ENCODE results near the gene PTPN4. TPM values are rescaled to one million over a fixed set of nuclear protein-coding genes. Genes with fewer than 3 reads are reported as not detected.

Gene PTPN4
- total RNA-seq, 1 donor = 85.0 TPM

DNA sequence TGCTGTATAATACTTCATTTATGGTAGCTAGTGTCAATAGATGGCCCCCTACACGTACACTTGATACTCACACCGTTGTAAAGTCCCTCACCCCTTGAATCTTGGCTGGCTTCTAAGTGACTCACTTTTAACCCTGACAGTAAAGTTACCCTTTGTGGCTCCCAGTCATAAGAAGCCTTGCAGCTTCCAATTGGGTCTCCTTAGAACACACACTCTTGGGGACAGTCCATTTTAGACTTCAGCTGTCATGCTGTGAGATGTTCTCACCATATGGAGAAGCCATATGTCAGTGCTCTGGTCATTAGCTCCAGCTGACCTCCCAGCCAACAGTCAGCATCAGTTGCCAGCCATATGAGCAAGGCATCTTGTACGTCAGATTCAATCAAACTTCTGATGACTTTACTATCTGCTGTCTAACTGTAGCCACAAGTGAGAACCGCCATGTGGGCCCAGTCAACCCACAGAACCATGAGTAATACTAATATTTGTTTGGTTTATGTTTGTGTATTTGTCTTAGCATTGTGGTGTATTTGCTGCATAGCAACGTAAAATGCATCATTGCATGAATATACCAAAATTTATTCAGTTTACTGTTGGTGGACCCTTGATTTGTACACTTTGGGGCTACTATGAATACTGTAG, 68.3 kb downstream of the PTPN4 start:
- Histone ChIP-seq H3K27me3 (ENCODE audit: insufficient read depth, low read length) (no peaks in the 10 kb centered on the region), H3K4me1 (ENCODE audit: insufficient read depth, low read length) (no peaks in the 10 kb centered on the region), H3K9me3 (ENCODE audit: low read depth, low read length) (no peaks in the 10 kb centered on the region), H3K4me3 (ENCODE audit: low read length) (no peak overlapping the region)

- Histone ChIP-seq H3K9me3 (ENCODE audit: low read depth, low read length) (no peaks in the 10 kb centered on the region), H3K27me3 (ENCODE audit: insufficient read depth, low read length) (no peaks in the 10 kb centered on the region), H3K4me3 (ENCODE audit: low read length) (no peak overlapping the region), H3K4me1 (ENCODE audit: insufficient read depth, low read length) (no peaks in the 10 kb centered on the region)
Observed at GRCh38 chr2:119836455-119837142, 76.9 kb downstream of the PTPN4 start.

DNA sequence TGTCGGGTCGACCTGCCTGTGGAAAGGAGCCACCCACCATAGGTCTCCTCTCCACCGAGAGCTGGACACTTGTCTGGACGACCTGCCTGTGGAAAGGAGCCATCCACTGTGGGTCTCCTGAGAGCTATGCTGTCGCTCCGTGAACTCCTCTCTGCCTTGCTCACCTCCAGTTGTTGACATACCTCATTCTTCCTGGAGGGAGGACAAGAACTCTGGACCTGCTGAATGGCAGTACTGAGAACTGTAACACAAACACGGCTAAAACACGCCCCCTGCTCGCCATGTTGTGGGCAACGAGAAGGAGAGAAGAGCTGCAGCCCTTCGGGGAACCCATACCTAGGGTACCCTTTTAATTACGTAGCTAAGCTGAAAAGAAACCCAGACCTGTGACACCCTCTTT, 77.6 kb downstream of the PTPN4 start:
- H3K27me3 ChIP-seq (ENCODE audit: insufficient read depth, low read length) = no peaks in the 10 kb centered on the region
- no peak overlapping the region for H3K4me3 ChIP-seq (ENCODE audit: low read length)
- H3K4me1 ChIP-seq (ENCODE audit: insufficient read depth, low read length) = no peaks in the 10 kb centered on the region
- H3K9me3 ChIP-seq (ENCODE audit: low read depth, low read length) = no peaks in the 10 kb centered on the region

GRCh38 chr2:119837759-119838158, 78.0 kb downstream of the PTPN4 start:
- H3K4me1 ChIP-seq (ENCODE audit: insufficient read depth, low read length) = no peaks in the 10 kb centered on the region

GRCh38 chr2:119838179-119838578, 78.5 kb downstream of the PTPN4 start:
- Histone ChIP-seq H3K4me1 (ENCODE audit: insufficient read depth, low read length) (no peaks in the 10 kb centered on the region), H3K27me3 (ENCODE audit: insufficient read depth, low read length) (no peaks in the 10 kb centered on the region), H3K4me3 (ENCODE audit: low read length) (no peak overlapping the region), H3K9me3 (ENCODE audit: low read depth, low read length) (no peaks in the 10 kb centered on the region)

More at GRCh38 chr2:119837759-119838158, 78.0 kb downstream of the PTPN4 start:
- no peak overlapping the region for H3K4me3 ChIP-seq (ENCODE audit: low read length)
- H3K27me3 ChIP-seq (ENCODE audit: insufficient read depth, low read length) = no peaks in the 10 kb centered on the region
- no peaks in the 10 kb centered on the region for H3K9me3 ChIP-seq (ENCODE audit: low read depth, low read length)

- peaks cover 5% of the 10 kb centered on the region for H3K9me3 ChIP-seq (ENCODE audit: low read depth, low read length)
Observed at GRCh38 chr2:119841550-119841949, 81.8 kb downstream of the PTPN4 start.

GRCh38 chr2:119846021-119846420, 86.3 kb downstream of the PTPN4 start:
- Histone ChIP-seq H3K4me3 (ENCODE audit: low read length) (no peak overlapping the region), H3K4me1 (ENCODE audit: insufficient read depth, low read length) (no peaks in the 10 kb centered on the region), H3K27me3 (ENCODE audit: insufficient read depth, low read length) (no peaks in the 10 kb centered on the region), H3K9me3 (ENCODE audit: low read depth, low read length) (peaks cover 8% of the 10 kb centered on the region)

More at GRCh38 chr2:119841550-119841949, 81.8 kb downstream of the PTPN4 start:
- no peak overlapping the region for H3K4me3 ChIP-seq (ENCODE audit: low read length)
- no peaks in the 10 kb centered on the region for H3K27me3 ChIP-seq (ENCODE audit: insufficient read depth, low read length)
- no peaks in the 10 kb centered on the region for H3K4me1 ChIP-seq (ENCODE audit: insufficient read depth, low read length)

GRCh38 chr2:119849838-119850565, 90.3 kb downstream of the PTPN4 start:
- Histone ChIP-seq H3K4me1 (ENCODE audit: insufficient read depth, low read length) (no peaks in the 10 kb centered on the region), H3K9me3 (ENCODE audit: low read depth, low read length) (peaks cover 36% of the 10 kb centered on the region), H3K27me3 (ENCODE audit: insufficient read depth, low read length) (no peaks in the 10 kb centered on the region), H3K4me3 (ENCODE audit: low read length) (no peak overlapping the region)

DNA sequence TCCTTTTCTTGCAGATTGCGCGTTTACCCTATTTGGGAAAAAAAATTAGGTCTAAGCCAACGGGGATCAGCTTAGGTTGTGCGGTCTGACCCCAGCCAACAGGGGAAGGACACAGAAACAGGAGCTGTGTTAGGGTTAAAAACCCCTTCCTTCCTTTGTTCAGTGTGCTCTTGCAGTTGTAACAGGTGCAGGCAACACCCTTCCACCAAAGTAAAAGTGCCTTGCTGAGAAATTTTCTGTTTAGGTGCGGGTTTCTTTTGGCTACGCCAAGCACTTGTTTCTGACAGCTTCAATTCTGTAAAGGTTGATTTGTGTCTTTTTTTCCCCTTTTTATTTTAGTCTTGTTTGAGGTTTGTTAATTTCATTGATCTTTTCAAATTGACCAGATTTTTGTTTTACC, 92.5 kb downstream of the PTPN4 start:
- no peak overlapping the region for H3K4me3 ChIP-seq (ENCODE audit: low read length)
- peaks cover 31% of the 10 kb centered on the region for H3K9me3 ChIP-seq (ENCODE audit: low read depth, low read length)
- no peaks in the 10 kb centered on the region for H3K27me3 ChIP-seq (ENCODE audit: insufficient read depth, low read length)
- H3K4me1 ChIP-seq (ENCODE audit: insufficient read depth, low read length) = no peaks in the 10 kb centered on the region

GRCh38 chr2:119853777-119854399, 94.2 kb downstream of the PTPN4 start:
- Histone ChIP-seq H3K4me3 (ENCODE audit: low read length) (no peak overlapping the region), H3K27me3 (ENCODE audit: insufficient read depth, low read length) (no peaks in the 10 kb centered on the region), H3K4me1 (ENCODE audit: insufficient read depth, low read length) (no peaks in the 10 kb centered on the region), H3K9me3 (ENCODE audit: low read depth, low read length) (peaks cover 31% of the 10 kb centered on the region)

GRCh38 chr2:119856469-119856901, 96.8 kb downstream of the PTPN4 start:
- Histone ChIP-seq H3K4me3 (ENCODE audit: low read length) (no peak overlapping the region), H3K27me3 (ENCODE audit: insufficient read depth, low read length) (no peaks in the 10 kb centered on the region), H3K9me3 (ENCODE audit: low read depth, low read length) (peaks cover 24% of the 10 kb centered on the region)

GRCh38 chr2:119857742-119858141, 98.0 kb downstream of the PTPN4 start:
- no peaks in the 10 kb centered on the region for H3K4me1 ChIP-seq (ENCODE audit: insufficient read depth, low read length)
- no peak overlapping the region for H3K4me3 ChIP-seq (ENCODE audit: low read length)
- no peaks in the 10 kb centered on the region for H3K27me3 ChIP-seq (ENCODE audit: insufficient read depth, low read length)
- H3K9me3 ChIP-seq (ENCODE audit: low read depth, low read length) = peaks cover 11% of the 10 kb centered on the region

More at GRCh38 chr2:119856469-119856901, 96.8 kb downstream of the PTPN4 start:
- H3K4me1 ChIP-seq (ENCODE audit: insufficient read depth, low read length) = no peaks in the 10 kb centered on the region

DNA sequence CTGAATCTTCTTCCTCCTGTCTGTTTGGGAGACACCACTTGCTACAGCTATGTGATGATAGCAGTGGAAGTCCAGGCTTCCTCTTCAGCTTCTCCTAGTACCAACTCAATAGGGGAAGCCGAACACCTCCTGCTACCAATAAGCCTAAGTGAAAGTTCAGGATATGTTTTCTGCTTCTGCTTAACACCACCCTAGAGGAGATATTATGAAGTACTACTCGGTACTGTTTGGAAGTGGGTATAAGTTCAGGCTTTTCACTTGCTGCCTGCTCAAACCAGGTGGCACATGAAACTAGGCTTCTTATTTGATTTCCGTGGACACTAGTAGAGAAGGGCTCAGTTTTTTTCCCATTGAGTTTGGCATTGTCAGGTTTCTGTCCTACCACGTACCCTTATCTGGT, 99.8 kb downstream of the PTPN4 start:
- Histone ChIP-seq H3K4me3 (ENCODE audit: low read length) (no peak overlapping the region), H3K4me1 (ENCODE audit: insufficient read depth, low read length) (peaks cover 3% of the 10 kb centered on the region), H3K9me3 (ENCODE audit: low read depth, low read length) (no peaks in the 10 kb centered on the region), H3K27me3 (ENCODE audit: insufficient read depth, low read length) (no peaks in the 10 kb centered on the region)

DNA sequence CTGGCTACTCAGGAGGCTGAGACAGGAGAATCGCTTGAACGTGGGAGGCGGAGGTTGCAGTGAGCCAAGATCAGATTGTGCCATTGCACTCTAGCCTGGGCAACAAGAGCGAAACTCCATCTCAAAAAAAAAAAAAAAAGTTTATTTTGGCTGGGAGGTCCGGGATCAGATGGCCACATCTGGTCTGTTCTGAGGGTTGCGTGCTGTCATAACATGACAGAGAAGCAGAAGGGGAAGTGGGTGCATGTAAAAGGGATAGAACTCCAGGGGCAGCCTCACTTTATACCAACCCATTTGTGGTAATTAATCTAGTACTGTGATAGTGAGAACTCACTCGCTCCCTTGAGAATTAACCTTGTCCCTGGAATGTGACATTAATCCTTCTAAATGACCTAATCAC, 101.2 kb downstream of the PTPN4 start:
- H3K9me3 ChIP-seq (ENCODE audit: low read depth, low read length) = no peaks in the 10 kb centered on the region
- no peaks in the 10 kb centered on the region for H3K27me3 ChIP-seq (ENCODE audit: insufficient read depth, low read length)
- H3K4me1 ChIP-seq (ENCODE audit: insufficient read depth, low read length) = peaks cover 6% of the 10 kb centered on the region
- H3K4me3 ChIP-seq (ENCODE audit: low read length) = no peak overlapping the region
